GM12878 (cell line): Measurements from ENCODE around the gene CTBP1. TPM values are rescaled to one million over a fixed set of nuclear protein-coding genes. Genes with fewer than 3 reads are reported as not detected.

Experiments used
- ATAC-seq: fragments of 200-7000 bp; cut with Tn5 transposase; 3 replicates; pipeline ENCODE4 v1.9.1; 2020; ENCODE audit warnings: mild to moderate bottlenecking, moderate library complexity
- BruUV-seq: library from RNA; stranded (reverse); fragments of 400-500 nt; replicated peaks from 2 replicates; lab custom pipeline; 2021; lab: Mats Ljungman, UMichigan
- CTCF ChIA-PET: fragments of 300-600 bp; sonication (Branson Sonifier 250); formaldehyde crosslinking; extraction: SDS; loops from one replicate; lab custom pipeline; 2021; ENCODE audit warnings: inconsistent platforms; lab: Yijun Ruan, JAX
- POLR2A ChIA-PET: fragments of 350-600 bp; formaldehyde crosslinking; extraction: SDS; loops from one replicate; lab custom pipeline; 2021; ENCODE audit warnings: inconsistent platforms; lab: Charles Lee
- RAD21 ChIA-PET: fragments of 300-600 bp; sonication (Branson Sonifier 250); formaldehyde crosslinking; loops from one replicate; lab custom pipeline; 2023; ENCODE audit warnings: antibody characterized with exemption; ENCODE audit not compliant: unreplicated experiment; lab: Charles Lee
- SMC1A ChIA-PET: fragments of 300-600 bp; sonication (Branson Sonifier 250); formaldehyde crosslinking; loops from one replicate; lab custom pipeline; 2023; ENCODE audit not compliant: unreplicated experiment, uncharacterized antibody; lab: Charles Lee
- DNase-seq: peaks from one replicate; pipeline ENCODE4 v3.0.0-alpha.2; 2011; ENCODE audit warnings: low read depth, low spot score
- FAIRE-seq: peaks from 3 replicates; lab custom pipeline; 2011; peaks lifted over from hg19 to GRCh38; lab: Jason Lieb, UNC
- H2AFZ ChIP-seq: 2 replicates; pipeline ENCODE4 v1.6.0; 2011; ENCODE audit warnings: low read depth, low read length, control low read depth; ENCODE audit not compliant: control insufficient read depth
- H3K27ac ChIP-seq: 2 replicates; pipeline ENCODE4 v1.5.1; 2011; ENCODE audit warnings: control low read depth; ENCODE audit not compliant: control insufficient read depth, insufficient read depth
- H3K27me3 ChIP-seq, 2 experiments: replicated peaks in 1 of 2; 2 replicates each; pipeline versions ENCODE4 v1.6.0 to v1.6.1; 2011; ENCODE audit warnings: low read length in 1 of 2; ENCODE audit not compliant: control insufficient read depth in 2 of 2, insufficient read depth in 2 of 2
- H3K36me3 ChIP-seq, 2 experiments: 2 replicates each; pipeline ENCODE4 v1.5.1; 2011; ENCODE audit warnings: low read length in 1 of 2; ENCODE audit not compliant: control insufficient read depth in 2 of 2, insufficient read depth in 2 of 2
- H3K4me1 ChIP-seq: 2 replicates; pipeline ENCODE4 v1.6.1; 2011; ENCODE audit warnings: mild to moderate bottlenecking, low read length, moderate library complexity, mixed read lengths; ENCODE audit not compliant: control insufficient read depth, insufficient read depth
- H3K4me2 ChIP-seq: 2 replicates; pipeline ENCODE4 v1.6.0; 2011; ENCODE audit warnings: control low read depth; ENCODE audit not compliant: control insufficient read depth, insufficient read depth
- H3K4me3 ChIP-seq: fragments of 200-600 bp; sonication (generic); 2 replicates; pipeline ENCODE4 v1.5.1; 2016
- H3K79me2 ChIP-seq: 2 replicates; pipeline ENCODE4 v1.6.0; 2011; ENCODE audit warnings: low read length; ENCODE audit not compliant: control insufficient read depth, insufficient read depth
- H3K9ac ChIP-seq: 2 replicates; pipeline ENCODE4 v1.8.0; 2011; ENCODE audit warnings: low read length, control low read depth, mixed read lengths; ENCODE audit not compliant: control insufficient read depth, insufficient read depth
- H3K9me3 ChIP-seq: replicated peaks from 3 replicates; pipeline ENCODE4 v1.5.1; 2011; ENCODE audit warnings: mild to moderate bottlenecking, low read length; ENCODE audit not compliant: control insufficient read depth, insufficient read depth
- H4K20me1 ChIP-seq: 2 replicates; pipeline ENCODE4 v1.6.0; 2011; ENCODE audit not compliant: control insufficient read depth, insufficient read depth
- FOS ChIP-seq: IDR thresholded peaks from 3 replicates; pipeline ENCODE4 v1.6.1; 2011; ENCODE audit warnings: borderline replicate concordance; ENCODE audit not compliant: insufficient read length; ENCODE audit errors: extremely low read depth
- GABPA ChIP-seq: IDR thresholded peaks from 2 replicates; pipeline ENCODE4 v1.6.1; 2014; ENCODE audit warnings: antibody characterized with exemption, low read depth, mild to moderate bottlenecking, inconsistent platforms
- HDGF ChIP-seq: fragments of 450-650 bp; IDR thresholded peaks from 2 replicates; pipeline ENCODE4 v1.6.1; 2016; ENCODE audit warnings: antibody characterized with exemption
- POLR2AphosphoS2 ChIP-seq: IDR thresholded peaks from 2 replicates; pipeline ENCODE4 v1.6.1; 2011; ENCODE audit warnings: low read depth, mild to moderate bottlenecking, low read length, improper control_type of control experiment, moderate library complexity
- SMAD5 ChIP-seq: IDR thresholded peaks from 2 replicates; pipeline ENCODE4 v1.6.1; 2016; ENCODE audit warnings: antibody characterized with exemption, low read depth
- WGBS: methylation state at CpG from one replicate; pipeline ENCODE4 v1.1.6; 2016; ENCODE audit warnings: low lambda C conversion rate; ENCODE audit not compliant: insufficient replicate concordance, insufficient coverage; ENCODE audit errors: missing lambda C conversion rate; 5-methylcytosine and 5-hydroxymethylcytosine counted together
- in situ Hi-C: fragments of 300-500 bp; cut with MboI; formaldehyde crosslinking; loops from 9 replicates; pipeline ENCODE4 v1.14.3; 2018; ENCODE audit warnings: mixed read lengths
- intact Hi-C: fragments of 100-400 bp; cut with micrococcal nuclease; formaldehyde crosslinking; loops from one replicate; pipeline ENCODE4 v1.14.2; 2022; ENCODE audit not compliant: unreplicated experiment
- polyA plus RNA-seq, 11 experiments: library from polyadenylated mRNA; depleted of rRNA in 4 of 11; unstranded in 6 of 11; stranded (reverse) in 5 of 11; fragments of >200 nt; fragmentation: Nextera tagmentation in 4 of 11; fragmentation: Illumina TruSeq in 1 of 11; extraction: Ambion mirVana in 4 of 11; extraction: Trizol in 1 of 11; gene quantifications; 1 replicate in 1 of 11; 2 replicates in 10 of 11; pipeline versions ENCODE4 v1.2.1 to v1.2.3, GENCODE V29; 2011 to 2016; ENCODE audit warnings: inconsistent platforms in 2 of 11, missing spikeins in 2 of 11, low read depth in 1 of 11
- total RNA-seq, 4 experiments: library from RNA; depleted of rRNA in 3 of 4; stranded (reverse); fragments of >200 nt in 3 of 4; fragmentation: Illumina TruSeq in 1 of 4; extraction: Trizol in 1 of 4; gene quantifications; 2 replicates each; pipeline versions ENCODE4 v1.2.1 to v1.2.3, GENCODE V29; 2013 to 2021
- TF ChIP-seq, protein P1 (sequence below): fragments of 450-650 bp; formaldehyde crosslinking; IDR thresholded peaks from 2 replicates; pipeline ENCODE4 v1.4.0; 2020; ENCODE audit warnings: mild to moderate bottlenecking, moderate library complexity
- TF ChIP-seq, protein P2 (sequence below): fragments of 450-650 bp; IDR thresholded peaks from 2 replicates; pipeline ENCODE4 v1.6.1; 2017; ENCODE audit warnings: antibody characterized with exemption, mild to moderate bottlenecking, moderate library complexity

Gene CTBP1
- total and polyA plus RNA-seq, 10 of the 15 experiments (the other 5 are each of a cell fraction or from before 2014, with no cell fraction given), result 7.4 to 182 (median 63.1) TPM

DNA sequence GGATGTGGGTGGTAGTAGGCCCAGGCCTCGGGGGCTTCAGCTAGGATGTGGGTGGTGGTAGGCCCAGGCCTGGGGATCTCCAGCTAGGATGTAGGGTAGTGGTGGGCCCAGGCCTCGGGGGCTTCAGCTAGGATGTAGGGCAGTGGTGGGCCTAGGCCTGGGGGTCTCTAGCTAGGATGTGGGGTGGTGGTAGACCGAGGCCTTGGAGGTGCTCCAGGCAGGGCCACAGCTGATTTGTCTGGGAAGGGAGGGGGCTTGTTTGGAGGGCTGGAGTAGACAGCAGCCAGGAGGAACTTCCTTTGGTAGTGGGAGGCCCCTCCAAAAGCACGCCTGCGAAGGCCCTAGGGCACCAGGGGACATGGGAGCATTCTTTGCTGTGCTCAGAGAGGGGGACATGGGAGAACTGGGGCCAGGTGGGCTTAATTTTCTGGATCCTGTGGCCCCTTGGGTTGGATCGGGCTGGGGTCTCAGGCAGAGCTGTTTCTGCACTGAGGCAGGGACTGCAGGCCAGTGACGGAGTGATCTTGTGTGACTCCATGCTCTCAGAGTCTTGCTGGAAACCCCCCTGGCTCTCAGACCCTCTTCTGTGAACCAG lies 73.2 kb downstream of the CTBP1 start:
- H3K9me3 ChIP-seq, result peaks cover 6% of the 10 kb centered on the region
- ChIA-PET CTCF (interaction anchor here (0.6 to 0.7 kb wide), 2 partner anchors 154 to 177 kb away, joined by 3 read pairs; no protein-coding TSS in a partner anchor), RAD21 (interaction anchor here (1.6 kb wide), 1 partner anchor 28 kb away, joined by 5 read pairs; no protein-coding TSS in a partner anchor), POLR2A (interaction anchor here (0.5 kb wide), 1 partner anchor 12 kb away, joined by 3 read pairs; no protein-coding TSS in a partner anchor), SMC1A (interaction anchor here (1.2 to 1.7 kb wide), 2 partner anchors 28 to 92 kb away, joined by 4 to 7 read pairs; no protein-coding TSS in a partner anchor)
- TF ChIP-seq FOS (no peak), POLR2AphosphoS2 (no peak), HDGF (no peak), SMAD5 (no peak)
- no peak overlapping the region for H3K4me2 ChIP-seq
- peaks cover 3% of the 10 kb centered on the region; the same call in 1 of the 2 replicates for H3K4me1 ChIP-seq
- WGBS, result 47% methylated on average over 7 of the region's 7 CpGs
- H3K79me2 ChIP-seq, result no peaks in the 10 kb centered on the region
- H3K9ac ChIP-seq, result no peak overlapping the region
- H3K36me3 ChIP-seq, result no peaks in the 10 kb centered on the region
- H3K27me3 ChIP-seq, result peaks cover 0 to 9% of the 10 kb centered on the region in 2 experiments; a peak in 2 of 4 replicates
- no peak overlapping the region for H2AFZ ChIP-seq
- in situ Hi-C loops, result no loop called here
- H4K20me1 ChIP-seq, result no peaks in the 10 kb centered on the region
- intact Hi-C loops, result no loop called here
- no peak for DNase-seq
- no TSS peak for BruUV-seq
- H3K4me3 ChIP-seq, result no peak overlapping the region
- FAIRE-seq, result no peak
- ATAC-seq, result no peak
- no peak overlapping the region for H3K27ac ChIP-seq

DNA sequence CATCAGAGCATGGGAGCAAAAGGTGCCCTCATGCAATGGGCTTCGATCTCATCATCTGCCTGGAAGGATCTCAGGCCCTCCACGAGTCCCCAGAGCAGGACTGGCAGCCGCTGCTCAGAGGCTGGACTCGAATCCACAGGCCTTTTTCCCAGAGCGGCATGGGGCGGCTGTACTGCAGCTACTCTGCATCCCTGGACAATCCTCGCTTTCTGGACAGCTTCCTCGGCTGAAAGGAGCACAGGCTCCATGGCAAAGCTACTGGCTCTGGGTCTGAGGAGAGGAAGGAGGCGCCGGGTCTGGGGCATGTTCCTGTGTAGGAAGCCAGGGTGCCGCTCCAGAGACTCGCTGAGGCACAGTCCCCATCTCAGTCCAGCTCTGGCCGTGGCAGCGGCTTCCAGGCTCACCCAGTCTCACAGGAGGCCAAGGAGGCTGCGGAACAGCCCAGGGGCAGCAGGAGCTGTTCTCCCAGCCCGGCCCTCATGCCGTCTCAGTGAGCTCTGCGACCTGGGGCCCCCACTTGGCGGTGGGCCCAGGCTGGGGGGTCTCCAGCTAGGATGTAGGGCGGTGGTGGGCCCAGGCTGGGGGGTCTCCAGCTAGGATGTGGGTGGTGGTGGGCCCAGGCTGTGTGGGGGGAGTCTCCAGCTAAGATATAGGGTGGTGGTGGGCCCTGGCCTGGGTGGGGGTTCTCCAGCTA lies 73.8 kb downstream of the CTBP1 start:
- Histone ChIP-seq H3K4me1 (peaks cover 3% of the 10 kb centered on the region; the same call in 1 of the 2 replicates), H2AFZ (no peak overlapping the region), H3K9me3 (peaks cover 4% of the 10 kb centered on the region), H3K79me2 (no peaks in the 10 kb centered on the region), H3K4me2 (no peak overlapping the region), H4K20me1 (no peaks in the 10 kb centered on the region), H3K27ac (no peak overlapping the region), H3K9ac (no peak overlapping the region), H3K36me3 (no peaks in the 10 kb centered on the region), H3K27me3 (peaks cover 0 to 9% of the 10 kb centered on the region in 2 experiments; a peak in 2 of 4 replicates), H3K4me3 (no peak overlapping the region)
- in situ Hi-C loops (no loop called here), intact Hi-C loops (no loop called here)
- ChIA-PET CTCF (interaction anchor here (0.6 to 1.4 kb wide), 3 partner anchors 92 to 177 kb away, joined by 3 to 4 read pairs (median 3); no protein-coding TSS in a partner anchor), POLR2A (interaction anchor here (0.5 kb wide), 1 partner anchor 13 kb away, joined by 3 read pairs; no protein-coding TSS in a partner anchor), RAD21 (interaction anchor here (1.6 kb wide), 1 partner anchor 29 kb away, joined by 5 read pairs; no protein-coding TSS in a partner anchor), SMC1A (interaction anchor here (1.2 to 1.7 kb wide), 2 partner anchors 28 to 92 kb away, joined by 4 to 7 read pairs; no protein-coding TSS in a partner anchor)
- no peak for ATAC-seq
- BruUV-seq, result no TSS peak
- DNase-seq, result no peak
- whole genome bisulfite sequencing, result 81% methylated on average over 19 of the region's 20 CpGs
- FAIRE-seq, result no peak
- TF ChIP-seq, protein P1, sequence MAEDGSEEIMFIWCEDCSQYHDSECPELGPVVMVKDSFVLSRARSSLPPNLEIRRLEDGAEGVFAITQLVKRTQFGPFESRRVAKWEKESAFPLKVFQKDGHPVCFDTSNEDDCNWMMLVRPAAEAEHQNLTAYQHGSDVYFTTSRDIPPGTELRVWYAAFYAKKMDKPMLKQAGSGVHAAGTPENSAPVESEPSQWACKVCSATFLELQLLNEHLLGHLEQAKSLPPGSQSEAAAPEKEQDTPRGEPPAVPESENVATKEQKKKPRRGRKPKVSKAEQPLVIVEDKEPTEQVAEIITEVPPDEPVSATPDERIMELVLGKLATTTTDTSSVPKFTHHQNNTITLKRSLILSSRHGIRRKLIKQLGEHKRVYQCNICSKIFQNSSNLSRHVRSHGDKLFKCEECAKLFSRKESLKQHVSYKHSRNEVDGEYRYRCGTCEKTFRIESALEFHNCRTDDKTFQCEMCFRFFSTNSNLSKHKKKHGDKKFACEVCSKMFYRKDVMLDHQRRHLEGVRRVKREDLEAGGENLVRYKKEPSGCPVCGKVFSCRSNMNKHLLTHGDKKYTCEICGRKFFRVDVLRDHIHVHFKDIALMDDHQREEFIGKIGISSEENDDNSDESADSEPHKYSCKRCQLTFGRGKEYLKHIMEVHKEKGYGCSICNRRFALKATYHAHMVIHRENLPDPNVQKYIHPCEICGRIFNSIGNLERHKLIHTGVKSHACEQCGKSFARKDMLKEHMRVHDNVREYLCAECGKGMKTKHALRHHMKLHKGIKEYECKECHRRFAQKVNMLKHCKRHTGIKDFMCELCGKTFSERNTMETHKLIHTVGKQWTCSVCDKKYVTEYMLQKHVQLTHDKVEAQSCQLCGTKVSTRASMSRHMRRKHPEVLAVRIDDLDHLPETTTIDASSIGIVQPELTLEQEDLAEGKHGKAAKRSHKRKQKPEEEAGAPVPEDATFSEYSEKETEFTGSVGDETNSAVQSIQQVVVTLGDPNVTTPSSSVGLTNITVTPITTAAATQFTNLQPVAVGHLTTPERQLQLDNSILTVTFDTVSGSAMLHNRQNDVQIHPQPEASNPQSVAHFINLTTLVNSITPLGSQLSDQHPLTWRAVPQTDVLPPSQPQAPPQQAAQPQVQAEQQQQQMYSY (CRISPR knock-in tag), result no peak
- TF ChIP-seq GABPA, result no peak
- TF ChIP-seq, protein P2, sequence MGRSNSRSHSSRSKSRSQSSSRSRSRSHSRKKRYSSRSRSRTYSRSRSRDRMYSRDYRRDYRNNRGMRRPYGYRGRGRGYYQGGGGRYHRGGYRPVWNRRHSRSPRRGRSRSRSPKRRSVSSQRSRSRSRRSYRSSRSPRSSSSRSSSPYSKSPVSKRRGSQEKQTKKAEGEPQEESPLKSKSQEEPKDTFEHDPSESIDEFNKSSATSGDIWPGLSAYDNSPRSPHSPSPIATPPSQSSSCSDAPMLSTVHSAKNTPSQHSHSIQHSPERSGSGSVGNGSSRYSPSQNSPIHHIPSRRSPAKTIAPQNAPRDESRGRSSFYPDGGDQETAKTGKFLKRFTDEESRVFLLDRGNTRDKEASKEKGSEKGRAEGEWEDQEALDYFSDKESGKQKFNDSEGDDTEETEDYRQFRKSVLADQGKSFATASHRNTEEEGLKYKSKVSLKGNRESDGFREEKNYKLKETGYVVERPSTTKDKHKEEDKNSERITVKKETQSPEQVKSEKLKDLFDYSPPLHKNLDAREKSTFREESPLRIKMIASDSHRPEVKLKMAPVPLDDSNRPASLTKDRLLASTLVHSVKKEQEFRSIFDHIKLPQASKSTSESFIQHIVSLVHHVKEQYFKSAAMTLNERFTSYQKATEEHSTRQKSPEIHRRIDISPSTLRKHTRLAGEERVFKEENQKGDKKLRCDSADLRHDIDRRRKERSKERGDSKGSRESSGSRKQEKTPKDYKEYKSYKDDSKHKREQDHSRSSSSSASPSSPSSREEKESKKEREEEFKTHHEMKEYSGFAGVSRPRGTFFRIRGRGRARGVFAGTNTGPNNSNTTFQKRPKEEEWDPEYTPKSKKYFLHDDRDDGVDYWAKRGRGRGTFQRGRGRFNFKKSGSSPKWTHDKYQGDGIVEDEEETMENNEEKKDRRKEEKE, result no peak
